HK-2 (cell line): ENCODE data around the gene MAGOHB.

Experiments used
- DNase-seq: peaks from one replicate; pipeline ENCODE4 v3.0.0-alpha.2; 2018; ENCODE audit not compliant: unreplicated experiment

The MAGOHB gene

DNA sequence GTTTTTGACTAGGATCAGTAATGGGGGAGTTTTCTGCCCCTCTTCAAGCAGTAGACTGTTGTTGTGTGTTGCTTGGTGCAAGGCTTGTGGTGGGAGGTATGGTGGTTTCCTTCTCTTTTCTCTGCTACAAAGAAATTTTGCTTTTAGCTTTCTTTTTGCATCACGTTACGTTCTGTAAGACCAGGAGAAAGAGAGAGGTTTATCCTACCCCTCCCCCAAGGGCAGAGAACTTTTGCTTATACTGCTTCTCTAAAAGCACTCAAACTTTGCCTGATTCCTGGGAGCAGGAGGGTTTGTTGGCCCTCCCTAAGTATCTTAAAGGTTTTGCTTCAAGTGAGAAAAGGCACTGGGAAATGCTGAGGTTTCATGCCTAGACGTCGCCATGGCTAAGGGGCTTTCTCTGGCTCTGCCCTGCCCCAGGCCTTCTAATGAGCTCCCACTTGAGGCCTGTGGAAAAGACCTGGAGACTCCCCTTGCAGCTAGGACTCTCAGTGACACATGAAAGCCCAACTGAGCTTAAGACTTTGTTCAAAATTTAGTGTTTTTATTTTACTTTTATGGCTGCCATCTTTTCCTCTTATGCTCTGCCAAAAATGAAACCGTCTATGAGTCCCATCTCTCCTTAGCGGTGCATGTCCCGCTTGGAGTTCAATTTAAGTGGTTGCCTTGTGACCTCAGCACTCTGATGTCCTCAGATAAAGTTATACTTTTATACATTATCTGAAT lies 58.5 kb downstream of the MAGOHB start:
- DNase-seq: no peak

DNA sequence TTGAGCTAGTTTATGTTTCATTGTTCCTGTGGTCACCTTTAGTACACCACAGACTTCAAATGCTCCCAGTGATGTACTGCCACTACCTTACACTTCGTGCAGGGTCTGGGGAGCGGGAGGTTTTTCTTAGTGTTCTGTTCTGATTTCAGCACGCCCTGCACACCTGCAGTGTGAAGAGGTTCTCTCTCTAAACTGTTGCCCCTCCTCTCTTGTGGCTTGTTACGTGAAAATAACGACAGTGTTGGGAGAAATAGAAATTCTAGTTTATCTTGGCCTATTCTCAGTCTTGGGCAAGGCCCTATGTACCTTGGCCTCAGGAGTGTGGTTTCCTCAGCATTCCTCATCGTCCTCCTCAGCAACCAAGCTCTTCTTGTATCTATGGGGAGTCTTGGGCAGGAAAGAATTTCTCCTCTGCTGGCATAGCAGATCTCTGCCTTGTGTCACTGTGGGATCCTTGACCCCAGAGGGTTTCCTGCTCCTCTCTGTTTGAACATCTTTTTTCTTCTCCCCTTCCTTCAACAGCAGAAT lies 59.1 kb downstream of the MAGOHB start:
- no peak for DNase-seq
